Measurements from ENCODE around the gene CABLES1. TPM values are rescaled to one million over a fixed set of nuclear protein-coding genes. Genes with fewer than 3 reads are reported as not detected.

CABLES1 gene
- total and polyA plus RNA-seq, 2 of the 8 experiments (the other 6 are each of a cell fraction or from before 2014, with no cell fraction given), result 9.2 to 26.4 TPM

GRCh38 chr18:23178661-23179081, 43.4 kb downstream of the CABLES1 start:
- H3K56ac ChIP-seq (replicated peaks; ENCODE audit: insufficient read length, low read depth, low read length), result no peak overlapping the region
- H4K20me1 ChIP-seq (replicated peaks in 1 of 2; ENCODE audit: control insufficient read depth in 1 of 2, insufficient read depth in 2 of 2, low read length in 2 of 2), result peaks cover 0 to 5% of the 10 kb centered on the region in 2 experiments
- H3K9ac ChIP-seq (replicated peaks in 1 of 4; ENCODE audit: extremely low read depth in 1 of 4, low read depth in 3 of 4, low read length in 3 of 4), result no peak overlapping the region
- H4K8ac ChIP-seq (ENCODE audit: extremely low read depth, insufficient read depth, low read length), result no peak overlapping the region
- no peak overlapping the region for H4K5ac ChIP-seq (ENCODE audit: insufficient read length, low read depth, low read length)
- H3K18ac ChIP-seq (ENCODE audit: extremely low read depth, low read length), result no peak overlapping the region
- H3K79me2 ChIP-seq (ENCODE audit: control insufficient read depth in 1 of 2, insufficient read depth in 2 of 2, low read length in 2 of 2), result peaks cover 0 to 85% of the 10 kb centered on the region in 2 experiments; a peak in 2 of 4 replicates
- TF ChIP-seq PHF8 (conservative IDR thresholded peaks at IDR 0.05; ENCODE audit: low read depth, low read length), result no peak
- no peak for TF ChIP-seq TBP (IDR thresholded peaks at IDR 0.05; ENCODE audit: low read depth, low read length)
- no peak for TF ChIP-seq TAF1 (IDR thresholded peaks at IDR 0.05; ENCODE audit: low read depth, low read length)
- TF ChIP-seq JUN (IDR thresholded peaks at IDR 0.05; ENCODE audit: low read depth, low read length), result no peak
- no peak for TF ChIP-seq BACH1 (IDR thresholded peaks at IDR 0.05; ENCODE audit: low read length)
- no peak for TF ChIP-seq POLR2A (IDR thresholded peaks at IDR 0.05; ENCODE audit: control extremely low read depth in 1 of 2, low read depth in 2 of 2, low read length in 2 of 2)
- no peak for TF ChIP-seq NRF1 (IDR thresholded peaks at IDR 0.05; ENCODE audit: low read depth, low read length)
- no peak for TF ChIP-seq ATF2 (IDR thresholded peaks at IDR 0.05; ENCODE audit: low read length)
- TF ChIP-seq EZH2 (IDR thresholded peaks at IDR 0.05; ENCODE audit: low read depth, low read length, severe bottlenecking), result no peak
- no peak for TF ChIP-seq RAD21 (IDR thresholded peaks at IDR 0.05 in 1 of 2, conservative IDR thresholded peaks at IDR 0.05 in 1 of 2; ENCODE audit: low read depth in 2 of 2, low read length in 2 of 2)
- no peaks in the 10 kb centered on the region for H3K23me2 ChIP-seq (ENCODE audit: low read depth, low read length)
- no peak overlapping the region for H2BK5ac ChIP-seq (ENCODE audit: low read depth, low read length)
- no peak overlapping the region for H2BK12ac ChIP-seq (ENCODE audit: low read depth, low read length)
- no peak overlapping the region for H3K23ac ChIP-seq (ENCODE audit: insufficient read length)
- H3K4me1 ChIP-seq (replicated peaks in 1 of 4; ENCODE audit: control insufficient read depth in 3 of 4, insufficient read depth in 4 of 4, low read length in 3 of 4), result peaks cover 1 to 18% (median 16%) of the 10 kb centered on the region in 4 experiments
- CTCF ChIA-PET (ENCODE audit: partially characterized antibody), result interaction anchor here (0.9 to 1.6 kb wide), 2 partner anchors 17 to 193 kb away, joined by 3 to 6 read pairs; no protein-coding TSS in a partner anchor
- H2BK20ac ChIP-seq (ENCODE audit: low read length), result no peak overlapping the region
- no peak for FAIRE-seq
- H2AFZ ChIP-seq (ENCODE audit: low read length), result no peak overlapping the region
- H2AK5ac ChIP-seq (ENCODE audit: low read depth, low read length), result no peak overlapping the region
- no peaks in the 10 kb centered on the region for H3K27me3 ChIP-seq (replicated peaks in 1 of 4; ENCODE audit: control insufficient read depth in 3 of 4, extremely low read depth in 1 of 4, insufficient read depth in 3 of 4, low read length in 3 of 4)
- WGBS, 2 experiments (ENCODE audit: extremely low coverage in 1 of 2, insufficient coverage in 1 of 2, insufficient read length in 1 of 2, insufficient replicate concordance in 2 of 2, low coverage in 1 of 2, low lambda C conversion rate in 2 of 2, missing lambda C conversion rate in 1 of 2), result 90% methylated on average over 6 of the region's 6 CpGs; no CpG with 5 or more reads in 1 of the 2 experiments
- no peak overlapping the region for H3K27ac ChIP-seq (ENCODE audit: low read depth, low read length)
- POLR2A ChIA-PET (ENCODE audit: partially characterized antibody), result interaction anchor here (1.2 to 2.8 kb wide), 2 partner anchors 37 to 43 kb away, joined by 5 to 10 read pairs; partner anchors contain the start of gene CABLES1
- no peak overlapping the region for H3K4ac ChIP-seq (replicated peaks; ENCODE audit: insufficient read length, low read depth, low read length)
- H3K14ac ChIP-seq (ENCODE audit: insufficient read length), result no peak overlapping the region
- H2BK15ac ChIP-seq (ENCODE audit: low read length), result no peak overlapping the region
- H3K36me3 ChIP-seq (ENCODE audit: control insufficient read depth in 2 of 4, insufficient read depth in 4 of 4, low read length in 3 of 4), result no peaks in the 10 kb centered on the region; a peak in 1 of 8 replicates
- no peak overlapping the region for H3K4me3 ChIP-seq (ENCODE audit: extremely low read depth in 1 of 4, insufficient read depth in 2 of 4, low read depth in 3 of 4, low read length in 4 of 4)
- no peak overlapping the region for H4K91ac ChIP-seq (replicated peaks; ENCODE audit: insufficient read length, low read length)
- H3K4me2 ChIP-seq (ENCODE audit: insufficient read depth in 1 of 2, low read depth in 2 of 2, low read length in 2 of 2), result no peak overlapping the region
- H3K9me3 ChIP-seq (ENCODE audit: insufficient read depth in 2 of 2, low read depth in 1 of 2, low read length in 1 of 2), result no peaks in the 10 kb centered on the region
- no peak for DNase-seq (ENCODE audit: low read depth in 1 of 2, low spot score in 2 of 2)
- H3K79me1 ChIP-seq (ENCODE audit: low read depth, low read length), result peaks cover 12% of the 10 kb centered on the region
- no peak overlapping the region for H2BK120ac ChIP-seq (replicated peaks; ENCODE audit: low read depth, low read length)
